ENCODE data around the gene NGB. TPM values are rescaled to one million over a fixed set of nuclear protein-coding genes. Genes with fewer than 3 reads are reported as not detected.

The NGB gene
- polyA plus RNA-seq, 3 donors: not detected

GRCh38 chr14:77265561-77266335 lies 5.3 kb downstream of the NGB start:
- H3K9me3 ChIP-seq (replicated peaks in 1 of 2; ENCODE audit: control insufficient read depth in 1 of 2, insufficient read depth in 1 of 2, low read length in 2 of 2): peaks cover 0 to 11% of the 10 kb centered on the region in 2 donors
- H3K4me1 ChIP-seq (ENCODE audit: control insufficient read depth in 1 of 2, insufficient read depth in 2 of 2, low read length in 2 of 2): no peaks in the 10 kb centered on the region
- Mint-ChIP-seq H3K36me3 (peaks cover 0 to 1% of the 10 kb centered on the region in 2 donors), H3K4me3 (no peak overlapping the region), H3K27ac (no peak overlapping the region), H3K4me1 (no peaks in the 10 kb centered on the region), H3K9me3 (peaks cover 0 to 20% (median 5%) of the 10 kb centered on the region in 7 donors), H3K27me3 (ENCODE audit: low read depth in 3 of 3) (peaks cover 27 to 44% (median 32%) of the 10 kb centered on the region in 3 donors)
- no peak overlapping the region for H3K4me2 ChIP-seq (replicated peaks; ENCODE audit: extremely low read depth, low read length, poor library complexity, severe bottlenecking)
- no peaks in the 10 kb centered on the region for H3K79me2 ChIP-seq (ENCODE audit: insufficient read depth, low read length)
- H3K9ac ChIP-seq (ENCODE audit: insufficient read depth, low read length, poor library complexity, severe bottlenecking): no peak overlapping the region
- no peak for DNase-seq
- WGBS (ENCODE audit: insufficient coverage): 92% methylated on average over 10 of the region's 16 CpGs
- intact Hi-C loops (cut with micrococcal nuclease): no loop called here
- no peak for TF ChIP-seq CTCF (IDR thresholded peaks at IDR 0.05)
- no peaks in the 10 kb centered on the region for H3K36me3 ChIP-seq (replicated peaks in 1 of 2; ENCODE audit: control insufficient read depth in 1 of 2, insufficient read depth in 2 of 2, low read length in 2 of 2)
- H3K27me3 ChIP-seq (ENCODE audit: control insufficient read depth in 2 of 2, insufficient read depth in 2 of 2, low read length in 2 of 2): peaks cover 14 to 22% of the 10 kb centered on the region in 2 donors
- H3K4me3 ChIP-seq (replicated peaks in 1 of 3; ENCODE audit: low read depth in 2 of 3, low read length in 3 of 3): no peak overlapping the region
- no peak overlapping the region for H2AFZ ChIP-seq (ENCODE audit: insufficient read depth, low read depth, low read length, poor library complexity, severe bottlenecking)
- H4K20me1 ChIP-seq (ENCODE audit: insufficient read depth, low read length): no peaks in the 10 kb centered on the region
- no peak overlapping the region for H3K27ac ChIP-seq (ENCODE audit: low read depth in 1 of 2, low read length in 2 of 2)

- Histone ChIP-seq H4K20me1 (ENCODE audit: insufficient read depth, low read length) (no peaks in the 10 kb centered on the region), H3K4me1 (ENCODE audit: control insufficient read depth in 1 of 2, insufficient read depth in 2 of 2, low read length in 2 of 2) (no peaks in the 10 kb centered on the region), H3K27ac (ENCODE audit: low read depth in 1 of 2, low read length in 2 of 2) (no peak overlapping the region), H3K9ac (ENCODE audit: insufficient read depth, low read length, poor library complexity, severe bottlenecking) (no peak overlapping the region), H3K4me3 (replicated peaks in 1 of 3; ENCODE audit: low read depth in 2 of 3, low read length in 3 of 3) (no peak overlapping the region), H3K4me2 (replicated peaks; ENCODE audit: extremely low read depth, low read length, poor library complexity, severe bottlenecking) (no peak overlapping the region), H3K9me3 (replicated peaks in 1 of 2; ENCODE audit: control insufficient read depth in 1 of 2, insufficient read depth in 1 of 2, low read length in 2 of 2) (peaks cover 0 to 11% of the 10 kb centered on the region in 2 donors), H2AFZ (ENCODE audit: insufficient read depth, low read depth, low read length, poor library complexity, severe bottlenecking) (no peak overlapping the region), H3K79me2 (ENCODE audit: insufficient read depth, low read length) (no peaks in the 10 kb centered on the region), H3K27me3 (ENCODE audit: control insufficient read depth in 2 of 2, insufficient read depth in 2 of 2, low read length in 2 of 2) (peaks cover 8 to 19% of the 10 kb centered on the region in 2 donors), H3K36me3 (replicated peaks in 1 of 2; ENCODE audit: control insufficient read depth in 1 of 2, insufficient read depth in 2 of 2, low read length in 2 of 2) (no peaks in the 10 kb centered on the region)
- intact Hi-C loops (cut with micrococcal nuclease): no loop called here
- Mint-ChIP-seq H3K36me3 (peaks cover 0 to 1% of the 10 kb centered on the region in 2 donors), H3K27ac (no peak overlapping the region), H3K9me3 (peaks cover 0 to 18% (median 5%) of the 10 kb centered on the region in 7 donors), H3K4me3 (no peak overlapping the region), H3K27me3 (ENCODE audit: low read depth in 3 of 3) (peaks cover 24 to 40% (median 28%) of the 10 kb centered on the region in 3 donors), H3K4me1 (peaks cover 2% of the 10 kb centered on the region)
- DNase-seq: no peak
- WGBS (ENCODE audit: insufficient coverage): 45% methylated on average over 1 of the region's 2 CpGs
- TF ChIP-seq CTCF (IDR thresholded peaks at IDR 0.05): no peak
These were observed 5.9 kb downstream of the NGB start for GRCh38 chr14:77265187-77265515.
